Esophagus squamous epithelium (tissue), 4 donors: ENCODE data around the gene GRIK1.

Source experiments
- CTCF ChIP-seq, 6 experiments: fragments of 450-650 bp in 4 of 6; fragments of 200-600 bp in 2 of 6; sonication (generic) in 2 of 6; IDR thresholded peaks; one replicate each; pipeline ENCODE4 v1.5.1; 2016 to 2019; ENCODE audit warnings: antibody characterized with exemption in 6 of 6, mild to moderate bottlenecking in 4 of 6, moderate library complexity in 4 of 6
- POLR2A ChIP-seq, 4 donors: fragments of 450-650 bp; IDR thresholded peaks; one replicate each; pipeline ENCODE4 v1.6.1; 2017; ENCODE audit warnings: antibody characterized with exemption in 4 of 4, mild to moderate bottlenecking in 4 of 4, moderate library complexity in 3 of 4

- TF ChIP-seq CTCF (IDR thresholded peaks at IDR 0.05) (no peak), POLR2A (IDR thresholded peaks at IDR 0.05) (no peak)
Measured at GRCh38 chr21:29834617-29835016, 105.2 kb downstream of the GRIK1 start.
